Measurements from ENCODE around the gene HOXD3.
A peak's percentile ranks its signal among the peaks of the same experiment; 100 is the strongest.

HOXD3 gene

DNA sequence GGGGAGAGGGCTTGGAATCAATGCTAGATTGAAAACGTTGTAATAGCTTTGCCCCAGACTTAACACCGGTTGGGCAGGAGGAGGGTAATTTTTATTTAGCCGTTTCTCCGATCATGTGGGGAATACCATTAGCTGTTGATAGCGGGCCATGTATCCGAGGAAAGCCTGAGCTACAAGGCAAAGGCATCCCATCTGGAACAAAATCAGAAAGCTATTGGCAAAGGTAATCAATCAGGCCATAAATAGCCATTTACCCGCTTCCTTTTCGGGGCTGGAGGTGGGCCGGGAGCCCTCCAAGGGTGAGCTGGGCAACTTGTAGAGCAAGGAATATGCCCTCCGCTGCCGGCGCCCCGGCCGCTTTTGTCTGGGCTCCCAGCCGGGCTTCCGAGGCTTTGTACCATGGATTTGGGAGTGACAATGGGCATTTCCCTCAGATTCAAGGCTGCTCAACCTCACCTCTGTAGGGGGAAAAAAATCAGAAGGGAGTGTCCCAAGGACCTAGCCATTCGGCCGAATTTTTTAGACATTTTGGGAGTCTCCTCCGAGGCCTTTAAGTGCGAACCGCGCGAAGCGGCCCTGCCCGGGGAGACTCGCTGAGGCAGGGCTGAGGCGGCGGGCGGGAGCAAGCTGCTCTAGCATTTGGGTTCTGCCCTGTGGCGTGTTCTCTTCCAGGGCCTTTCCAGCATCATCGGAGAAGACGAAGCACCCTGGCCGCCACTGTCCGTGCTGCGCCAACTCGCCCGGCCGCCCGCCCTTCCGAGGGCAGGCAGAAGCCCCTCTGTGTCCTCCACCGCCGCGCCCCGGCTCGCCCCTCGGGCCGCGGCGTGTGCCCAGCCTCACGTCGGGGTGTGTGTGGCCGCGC is 35.7 kb upstream of the HOXD3 start:
- Mint-ChIP-seq H3K4me1 (peaks cover 50% of the 10 kb centered on the region), H3K27ac (peak overlapping the region; percentile 99), H3K4me3 (peak overlapping the region; percentile 78 to 91 (median 85)), H3K27me3 (ENCODE audit: low read depth) (peaks cover 80% of the 10 kb centered on the region), H3K9me3 (no peaks in the 10 kb centered on the region), H3K36me3 (ENCODE audit: low read depth) (peaks cover 65% of the 10 kb centered on the region)
- TF ChIP-seq, protein P1, sequence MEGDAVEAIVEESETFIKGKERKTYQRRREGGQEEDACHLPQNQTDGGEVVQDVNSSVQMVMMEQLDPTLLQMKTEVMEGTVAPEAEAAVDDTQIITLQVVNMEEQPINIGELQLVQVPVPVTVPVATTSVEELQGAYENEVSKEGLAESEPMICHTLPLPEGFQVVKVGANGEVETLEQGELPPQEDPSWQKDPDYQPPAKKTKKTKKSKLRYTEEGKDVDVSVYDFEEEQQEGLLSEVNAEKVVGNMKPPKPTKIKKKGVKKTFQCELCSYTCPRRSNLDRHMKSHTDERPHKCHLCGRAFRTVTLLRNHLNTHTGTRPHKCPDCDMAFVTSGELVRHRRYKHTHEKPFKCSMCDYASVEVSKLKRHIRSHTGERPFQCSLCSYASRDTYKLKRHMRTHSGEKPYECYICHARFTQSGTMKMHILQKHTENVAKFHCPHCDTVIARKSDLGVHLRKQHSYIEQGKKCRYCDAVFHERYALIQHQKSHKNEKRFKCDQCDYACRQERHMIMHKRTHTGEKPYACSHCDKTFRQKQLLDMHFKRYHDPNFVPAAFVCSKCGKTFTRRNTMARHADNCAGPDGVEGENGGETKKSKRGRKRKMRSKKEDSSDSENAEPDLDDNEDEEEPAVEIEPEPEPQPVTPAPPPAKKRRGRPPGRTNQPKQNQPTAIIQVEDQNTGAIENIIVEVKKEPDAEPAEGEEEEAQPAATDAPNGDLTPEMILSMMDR (IDR thresholded peaks at IDR 0.05; ENCODE audit: unreplicated experiment in 3 of 3) = no peak

DNA sequence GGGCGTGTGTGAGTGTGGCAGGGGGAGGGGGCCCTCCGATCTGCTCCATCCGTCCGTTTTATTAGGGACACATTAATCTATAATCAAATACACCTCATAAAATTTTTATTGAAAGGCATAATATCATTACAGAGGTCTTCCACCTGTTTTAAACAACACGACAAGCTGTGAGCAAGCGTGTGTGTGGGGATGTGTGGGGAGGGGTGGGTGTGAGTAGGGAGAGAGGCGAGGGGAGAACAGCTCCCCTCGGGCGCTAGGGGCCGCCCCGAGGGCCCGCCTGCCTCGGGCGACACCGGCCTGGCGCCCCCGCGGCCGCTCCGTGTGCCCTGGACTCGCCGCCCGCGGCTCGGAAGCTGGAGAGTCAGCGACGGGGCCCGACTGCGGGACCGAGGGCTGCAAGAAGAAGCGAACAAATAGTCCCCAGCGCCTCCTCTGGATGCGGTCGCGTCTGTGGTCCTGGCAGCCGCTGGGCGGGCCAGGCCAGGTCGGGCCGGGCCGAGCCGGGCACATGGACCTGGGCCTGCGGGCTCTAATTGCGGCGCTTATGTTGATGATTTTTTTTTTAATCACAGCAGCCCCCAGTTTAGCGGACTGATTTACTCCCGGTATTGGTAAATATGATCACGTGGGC is 34.9 kb upstream of the HOXD3 start:
- H3K27ac Mint-ChIP-seq = peak overlapping the region; percentile 99
- peak overlapping the region; percentile 78 to 97 (median 96) for H3K4me3 Mint-ChIP-seq
- H3K9me3 Mint-ChIP-seq = no peaks in the 10 kb centered on the region
- TF ChIP-seq, protein P1 (IDR thresholded peaks at IDR 0.05; ENCODE audit: unreplicated experiment in 3 of 3) = peak in 1 of 3 experiments; percentile 27
- peaks cover 52% of the 10 kb centered on the region for H3K4me1 Mint-ChIP-seq
- peaks cover 73% of the 10 kb centered on the region for H3K27me3 Mint-ChIP-seq (ENCODE audit: low read depth)
- peaks cover 57% of the 10 kb centered on the region for H3K36me3 Mint-ChIP-seq (ENCODE audit: low read depth)

DNA sequence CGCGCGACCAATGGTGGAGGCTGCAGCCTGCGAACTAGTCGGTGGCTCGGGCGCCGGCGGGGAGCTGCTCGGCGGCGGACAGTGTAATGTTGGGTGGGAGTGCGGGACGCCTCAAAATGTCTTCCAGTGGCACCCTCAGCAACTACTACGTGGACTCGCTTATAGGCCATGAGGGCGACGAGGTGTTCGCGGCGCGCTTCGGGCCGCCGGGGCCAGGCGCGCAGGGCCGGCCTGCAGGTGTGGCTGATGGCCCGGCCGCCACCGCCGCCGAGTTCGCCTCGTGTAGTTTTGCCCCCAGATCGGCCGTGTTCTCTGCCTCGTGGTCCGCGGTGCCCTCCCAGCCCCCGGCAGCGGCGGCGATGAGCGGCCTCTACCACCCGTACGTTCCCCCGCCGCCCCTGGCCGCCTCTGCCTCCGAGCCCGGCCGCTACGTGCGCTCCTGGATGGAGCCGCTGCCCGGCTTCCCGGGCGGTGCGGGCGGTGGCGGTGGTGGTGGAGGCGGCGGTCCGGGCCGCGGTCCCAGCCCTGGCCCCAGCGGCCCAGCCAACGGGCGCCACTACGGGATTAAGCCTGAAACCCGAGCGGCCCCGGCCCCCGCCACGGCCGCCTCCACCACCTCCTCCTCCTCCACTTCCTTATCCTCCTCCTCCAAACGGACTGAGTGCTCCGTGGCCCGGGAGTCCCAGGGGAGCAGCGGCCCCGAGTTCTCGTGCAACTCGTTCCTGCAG is 34.3 kb upstream of the HOXD3 start, which contains the start of gene HOXD9:
Gene HOXD9 (plus strand): TSS at position 37 of the 728 bp plus-strand sequence. CDS start 50 bp downstream, at position 87.
- Mint-ChIP-seq H3K36me3 (ENCODE audit: low read depth) (peaks cover 54% of the 10 kb centered on the region), H3K4me3 (peak within 1 kb of the TSS; percentile 91 to 97 (median 96)), H3K27me3 (ENCODE audit: low read depth) (peaks cover 66% of the 10 kb centered on the region), H3K4me1 (peaks cover 59% of the 10 kb centered on the region), H3K9me3 (no peaks in the 10 kb centered on the region), H3K27ac (peak within 1 kb of the TSS; percentile 99 to 100 (median 99))
- TF ChIP-seq, protein P1 (IDR thresholded peaks at IDR 0.05; ENCODE audit: unreplicated experiment in 3 of 3) = no peak

DNA sequence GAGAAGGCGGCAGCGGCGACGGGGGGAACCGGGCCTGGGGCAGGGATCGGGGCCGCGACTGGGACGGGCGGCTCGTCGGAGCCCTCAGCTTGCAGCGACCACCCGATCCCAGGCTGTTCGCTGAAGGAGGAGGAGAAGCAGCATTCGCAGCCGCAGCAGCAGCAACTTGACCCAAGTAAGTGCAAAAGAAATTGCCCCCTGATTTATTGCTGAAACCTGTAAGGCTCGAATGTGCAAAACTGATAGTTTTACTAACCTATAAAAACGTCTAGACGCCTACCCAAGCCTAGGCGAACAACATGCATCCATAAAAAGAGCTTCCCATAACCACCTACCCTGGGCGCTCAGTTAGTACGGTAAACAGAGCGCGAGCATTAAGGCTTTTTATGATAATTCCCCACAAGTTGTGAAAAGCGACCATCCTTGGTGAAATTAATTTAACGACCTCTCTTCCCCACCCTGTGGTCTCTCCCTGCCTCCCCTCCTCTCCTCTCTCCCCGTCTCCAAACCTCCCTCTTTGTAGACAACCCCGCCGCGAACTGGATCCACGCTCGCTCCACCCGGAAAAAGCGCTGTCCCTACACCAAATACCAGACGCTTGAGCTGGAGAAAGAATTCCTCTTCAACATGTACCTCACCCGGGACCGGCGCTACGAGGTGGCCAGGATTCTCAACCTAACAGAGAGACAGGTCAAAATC is 33.5 kb upstream of the HOXD3 start:
- no peaks in the 10 kb centered on the region for H3K9me3 Mint-ChIP-seq
- peaks cover 66% of the 10 kb centered on the region for H3K27me3 Mint-ChIP-seq (ENCODE audit: low read depth)
- peaks cover 47% of the 10 kb centered on the region for H3K36me3 Mint-ChIP-seq (ENCODE audit: low read depth)
- TF ChIP-seq, protein P1 (IDR thresholded peaks at IDR 0.05; ENCODE audit: unreplicated experiment in 3 of 3) = no peak
- H3K4me1 Mint-ChIP-seq = peaks cover 66% of the 10 kb centered on the region
- peak overlapping the region; percentile 99 to 100 (median 99) for H3K27ac Mint-ChIP-seq
- peak overlapping the region; percentile 91 to 95 (median 92) for H3K4me3 Mint-ChIP-seq

DNA sequence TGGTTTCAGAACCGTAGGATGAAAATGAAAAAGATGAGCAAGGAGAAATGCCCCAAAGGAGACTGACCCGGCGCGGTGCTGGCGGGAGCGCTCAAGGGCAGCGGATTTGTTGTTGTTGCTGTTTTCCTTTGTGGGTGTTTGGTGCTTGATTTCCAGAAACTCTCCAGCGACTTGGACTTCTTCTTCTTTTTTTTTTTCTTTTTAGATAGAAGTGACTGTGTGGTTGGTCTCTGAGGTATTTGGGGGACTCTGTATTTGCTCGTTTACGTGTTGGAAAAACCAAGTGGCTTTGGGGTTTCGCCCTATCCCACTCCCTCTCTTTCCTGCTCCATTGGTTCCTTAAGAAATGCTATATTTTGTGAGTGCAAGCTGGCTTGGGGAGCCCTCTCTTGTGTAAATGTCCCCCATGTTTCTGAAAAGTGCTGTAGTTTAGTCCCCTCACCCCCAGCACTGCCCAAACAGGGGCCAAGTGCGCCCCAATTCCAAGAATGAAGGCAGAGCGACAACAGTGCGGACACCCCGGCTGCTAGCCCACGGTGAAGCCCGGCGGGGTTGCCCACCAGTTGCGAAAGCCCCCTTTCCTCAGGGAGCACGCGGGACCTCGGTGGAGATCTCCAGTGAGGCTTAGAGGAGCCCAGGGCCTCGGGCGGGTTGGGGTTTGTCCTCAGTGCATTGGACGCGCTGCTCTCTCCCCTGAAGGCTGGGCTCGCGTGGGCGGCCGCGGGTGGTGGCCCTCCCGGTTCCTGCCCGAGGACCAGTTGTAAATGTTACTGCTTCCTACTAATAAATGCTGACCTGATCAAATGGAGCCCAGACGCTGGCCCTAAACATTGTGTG is 32.8 kb upstream of the HOXD3 start:
- peaks cover 41% of the 10 kb centered on the region for H3K36me3 Mint-ChIP-seq (ENCODE audit: low read depth)
- H3K4me1 Mint-ChIP-seq = peaks cover 66% of the 10 kb centered on the region
- H3K4me3 Mint-ChIP-seq = peak overlapping the region; percentile 91 to 95 (median 92)
- no peaks in the 10 kb centered on the region for H3K9me3 Mint-ChIP-seq
- H3K27me3 Mint-ChIP-seq (ENCODE audit: low read depth) = peaks cover 61% of the 10 kb centered on the region
- TF ChIP-seq, protein P1 (IDR thresholded peaks at IDR 0.05; ENCODE audit: unreplicated experiment in 3 of 3) = no peak
- peak overlapping the region; percentile 99 to 100 (median 99) for H3K27ac Mint-ChIP-seq
